A673 (cell line): Measurements from ENCODE around the gene GRXCR2.

Experiments used
- EZH2 ChIP-seq: fragments of 200-600 bp; sonication (generic); IDR thresholded peaks from 2 replicates; pipeline ENCODE4 v1.6.1; 2017; ENCODE audit warnings: borderline replicate concordance, low read depth, mild to moderate bottlenecking, mixed read lengths, antibody characterized with exemption, low read length; ENCODE audit not compliant: poor library complexity, severe bottlenecking
- TF ChIP-seq, protein P1 (sequence below): fragments of 300-800, 200-600 bp; sonication (generic); conservative IDR thresholded peaks from 2 replicates; pipeline ENCODE4 v1.5.1; 2017; ENCODE audit warnings: low read depth, mild to moderate bottlenecking, antibody characterized with exemption, low read length, moderate library complexity, mixed read lengths

DNA sequence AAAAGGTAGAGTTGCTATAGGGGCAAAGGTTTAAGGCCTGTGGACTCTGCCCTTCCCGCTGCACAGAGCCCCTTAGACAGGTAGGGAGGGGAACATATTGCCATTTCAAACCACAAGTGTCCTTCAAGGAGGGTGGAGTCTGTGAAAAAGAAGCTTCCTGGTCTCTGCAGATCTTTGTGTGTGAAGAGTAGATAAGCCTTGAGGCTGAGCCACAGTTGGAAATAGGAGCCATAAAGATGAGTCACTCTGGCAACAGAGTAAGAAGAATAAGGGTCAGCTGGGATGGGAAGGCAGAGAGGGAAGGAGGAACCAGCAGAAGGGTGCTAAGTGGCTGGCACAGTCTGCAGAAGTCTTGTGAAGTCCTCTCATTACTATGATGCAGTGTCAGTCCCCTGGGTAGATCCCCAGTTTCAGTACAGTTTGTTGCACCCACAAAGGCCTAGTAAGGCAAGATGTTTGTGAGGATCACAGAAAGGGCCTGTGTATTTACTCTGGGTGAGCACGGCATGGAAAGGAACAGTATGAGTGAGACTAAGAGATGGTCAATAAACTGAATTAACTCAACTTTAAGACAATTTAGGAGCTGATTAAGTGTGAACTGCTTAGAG, 18.1 kb downstream of the GRXCR2 start:
- TF ChIP-seq, protein P1, sequence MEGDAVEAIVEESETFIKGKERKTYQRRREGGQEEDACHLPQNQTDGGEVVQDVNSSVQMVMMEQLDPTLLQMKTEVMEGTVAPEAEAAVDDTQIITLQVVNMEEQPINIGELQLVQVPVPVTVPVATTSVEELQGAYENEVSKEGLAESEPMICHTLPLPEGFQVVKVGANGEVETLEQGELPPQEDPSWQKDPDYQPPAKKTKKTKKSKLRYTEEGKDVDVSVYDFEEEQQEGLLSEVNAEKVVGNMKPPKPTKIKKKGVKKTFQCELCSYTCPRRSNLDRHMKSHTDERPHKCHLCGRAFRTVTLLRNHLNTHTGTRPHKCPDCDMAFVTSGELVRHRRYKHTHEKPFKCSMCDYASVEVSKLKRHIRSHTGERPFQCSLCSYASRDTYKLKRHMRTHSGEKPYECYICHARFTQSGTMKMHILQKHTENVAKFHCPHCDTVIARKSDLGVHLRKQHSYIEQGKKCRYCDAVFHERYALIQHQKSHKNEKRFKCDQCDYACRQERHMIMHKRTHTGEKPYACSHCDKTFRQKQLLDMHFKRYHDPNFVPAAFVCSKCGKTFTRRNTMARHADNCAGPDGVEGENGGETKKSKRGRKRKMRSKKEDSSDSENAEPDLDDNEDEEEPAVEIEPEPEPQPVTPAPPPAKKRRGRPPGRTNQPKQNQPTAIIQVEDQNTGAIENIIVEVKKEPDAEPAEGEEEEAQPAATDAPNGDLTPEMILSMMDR: no peak
- TF ChIP-seq EZH2: no peak
